Hematopoietic multipotent progenitor cell treated with erythropoietin and hydrocortisone succinate and interleukin-3 and kit ligand, for 17 days (in vitro differentiated cells): ENCODE data around the gene SIM2.

ENCODE experiments used
- DNase-seq: peaks from one replicate; pipeline ENCODE4 v3.0.0-alpha.2; 2015; ENCODE audit warnings: low spot score

Gene SIM2

DNA sequence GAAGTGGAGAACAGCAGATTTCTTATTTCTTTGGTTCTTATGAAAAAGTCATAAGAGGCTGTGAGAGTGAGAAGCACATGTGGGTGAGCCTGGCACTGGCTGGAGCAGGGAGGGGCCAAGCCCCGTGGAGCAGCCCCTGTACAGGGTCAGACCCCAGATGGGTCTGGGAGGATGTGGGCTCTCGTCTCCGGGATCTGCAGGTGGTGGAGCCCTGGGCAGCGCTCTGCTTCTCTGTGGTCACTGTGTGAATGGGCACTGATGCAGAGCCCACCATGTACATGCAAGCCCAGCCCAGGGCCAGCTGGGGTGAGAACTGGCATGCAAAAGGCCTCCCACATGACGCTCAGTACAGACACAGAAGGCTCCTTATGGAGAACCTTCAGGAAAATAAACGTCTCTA lies 67.6 kb downstream of the SIM2 start:
- no peak for DNase-seq

DNA sequence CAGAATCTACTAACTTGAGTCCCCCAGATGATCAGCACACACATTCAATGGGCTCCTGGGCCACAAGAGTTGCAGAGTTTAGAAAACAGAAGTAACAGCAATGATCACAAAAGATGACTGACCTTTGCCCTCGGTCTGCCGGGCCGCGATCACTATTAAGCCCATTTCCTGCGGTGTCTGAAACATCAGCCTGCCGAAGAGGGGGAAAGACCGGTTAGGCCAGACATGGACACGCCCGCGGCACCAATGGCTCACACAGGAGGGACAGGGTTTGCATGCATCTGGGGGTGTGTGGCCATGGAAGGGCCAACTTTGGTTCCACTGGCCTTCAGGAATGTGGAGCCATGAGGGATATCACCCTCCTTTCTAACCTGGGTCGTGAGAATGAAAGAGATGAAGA lies 68.2 kb downstream of the SIM2 start:
- no peak for DNase-seq

DNA sequence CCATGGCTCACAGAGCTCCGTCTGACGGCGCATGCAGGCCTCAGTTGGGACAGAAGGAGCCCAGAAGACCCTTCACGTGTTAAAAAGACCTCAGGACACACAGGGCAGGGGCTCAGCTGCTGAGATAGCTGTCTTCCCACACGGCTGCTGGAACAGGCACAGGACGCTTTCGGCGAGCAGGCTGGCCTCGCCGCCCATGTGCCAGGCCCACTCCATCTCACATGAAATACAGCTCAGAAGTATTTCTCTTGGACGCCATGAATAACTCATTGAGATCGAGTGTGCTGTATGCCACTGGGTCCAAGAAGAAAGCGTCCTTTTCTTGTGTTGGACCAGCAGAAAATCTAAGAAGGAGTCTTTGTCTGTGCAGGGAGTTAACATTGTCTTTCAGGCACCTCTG lies 69.6 kb downstream of the SIM2 start:
- DNase-seq, result no peak

DNA sequence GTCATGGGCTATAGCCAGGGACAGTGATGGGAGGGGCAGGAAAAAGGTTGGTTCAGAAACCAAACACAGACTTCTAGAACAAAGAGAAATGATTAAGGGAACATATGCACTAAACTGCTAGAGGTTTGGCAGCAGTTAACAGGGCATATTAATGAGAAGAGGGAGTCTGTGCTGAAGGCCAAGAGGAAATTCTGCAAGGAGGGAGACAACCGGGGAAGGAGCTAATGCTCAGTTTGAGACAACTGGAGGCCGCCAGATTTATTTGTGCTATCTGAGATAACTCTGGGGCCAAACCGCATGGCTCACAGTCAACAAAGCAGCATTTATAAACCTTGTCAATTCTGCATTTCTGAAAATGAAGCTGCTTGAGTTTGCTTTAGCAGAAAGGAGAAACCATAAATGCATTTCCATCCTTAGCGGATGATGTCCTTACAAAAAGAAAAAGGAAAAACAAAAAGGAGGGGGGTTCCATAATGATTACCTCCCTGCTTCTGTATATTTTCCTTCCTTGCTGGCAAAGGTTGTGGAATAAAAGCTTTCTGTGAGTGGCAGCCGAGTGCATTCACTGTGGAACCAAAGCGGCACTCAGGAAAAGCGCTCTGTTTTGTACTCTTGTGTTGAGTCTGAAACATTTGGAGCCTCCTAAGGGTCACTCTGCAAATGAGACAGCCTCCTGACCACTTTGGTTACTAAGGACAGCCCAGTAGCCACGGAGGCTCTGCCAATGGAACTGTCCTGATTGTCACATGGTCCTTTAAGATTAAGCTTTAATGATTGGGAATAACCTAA lies 70.3 kb downstream of the SIM2 start:
- no peak for DNase-seq

DNA sequence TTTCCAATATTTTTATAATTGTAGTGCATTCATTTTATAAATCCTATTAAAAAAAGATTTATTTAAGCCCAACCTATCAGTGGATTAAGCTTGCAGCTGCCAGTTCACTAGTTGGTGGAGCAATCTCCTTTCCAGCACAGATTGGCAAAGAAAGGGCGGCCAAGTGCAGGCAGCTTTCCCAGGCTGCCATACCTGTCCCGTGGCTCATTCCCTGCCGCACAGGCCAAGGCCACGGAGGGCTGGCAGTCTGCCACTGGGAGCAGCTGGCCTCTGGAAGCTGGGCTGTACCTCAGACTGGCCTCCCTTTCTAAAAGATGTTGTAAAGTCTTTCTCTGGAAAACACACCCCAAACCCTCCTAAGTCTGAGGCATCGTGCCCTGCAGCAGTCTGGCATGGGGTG lies 74.2 kb downstream of the SIM2 start:
- DNase-seq, result no peak

DNA sequence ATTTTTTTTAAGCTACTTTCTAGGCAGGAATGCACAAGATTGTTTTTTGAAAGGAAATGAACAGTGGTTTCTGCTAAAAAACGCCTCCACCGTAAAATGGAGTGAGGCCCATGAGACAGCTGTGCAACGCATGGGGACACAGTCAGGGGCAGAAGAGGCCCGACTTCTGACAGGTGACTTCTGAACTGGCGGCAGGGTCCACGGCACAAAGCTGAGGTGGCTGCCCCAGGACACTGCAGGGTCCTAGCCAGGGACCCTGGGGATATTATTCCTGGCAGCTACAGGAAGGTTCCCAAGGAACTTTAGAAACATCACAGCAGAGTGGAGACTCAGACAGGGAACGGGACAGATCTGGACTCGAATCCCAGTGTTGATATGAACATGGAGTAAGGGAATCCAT lies 75.1 kb downstream of the SIM2 start:
- DNase-seq, result no peak

DNA sequence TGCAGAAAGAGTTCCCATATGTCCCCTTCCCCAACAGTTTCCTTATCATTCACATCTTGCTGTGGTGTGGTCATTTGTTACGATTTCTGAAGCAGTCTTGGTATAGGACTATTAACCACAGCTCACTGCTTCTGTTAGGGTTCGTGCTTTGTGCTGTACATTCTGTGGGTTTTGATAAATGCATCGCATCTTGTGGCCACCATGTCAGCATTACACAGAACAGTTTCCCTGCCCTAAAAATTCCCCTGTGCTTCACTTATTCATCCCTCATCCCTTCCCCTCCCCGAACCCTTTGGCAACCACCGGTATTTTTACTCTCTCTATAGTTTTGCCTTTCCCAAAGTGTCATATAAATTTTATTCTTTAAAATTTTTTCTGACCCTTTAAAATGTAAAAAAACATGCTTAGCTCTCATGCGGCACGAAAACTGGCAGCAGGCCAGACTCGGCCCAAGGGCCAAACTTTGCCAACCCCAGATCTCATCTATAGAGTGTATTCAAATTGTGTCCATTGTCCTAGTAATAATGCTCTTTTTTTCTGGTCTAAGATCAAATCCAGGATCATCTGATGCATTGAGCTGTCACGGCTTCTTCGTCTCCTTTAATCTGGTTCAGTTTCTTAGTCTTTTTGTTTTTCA lies 78.2 kb downstream of the SIM2 start:
- DNase-seq, result no peak

DNA sequence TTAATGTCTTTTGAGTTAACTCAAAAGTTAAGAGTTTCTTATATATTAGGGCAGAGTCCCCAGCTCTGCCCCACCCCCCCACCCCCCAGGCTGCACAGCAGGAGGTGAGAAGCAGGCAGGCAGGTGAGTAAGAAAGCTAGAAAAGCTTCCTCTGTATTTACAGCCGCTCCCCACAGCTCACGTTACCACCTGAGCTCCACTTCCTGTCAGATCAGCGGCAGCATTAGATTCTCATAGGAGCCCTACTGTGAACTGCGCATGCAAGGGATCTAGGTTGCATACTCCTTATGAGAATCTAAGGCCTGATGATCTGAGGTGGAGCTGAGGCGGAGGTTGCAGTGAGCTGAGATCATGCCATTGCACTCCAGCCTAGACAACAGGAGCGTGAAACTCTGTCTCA lies 81.9 kb downstream of the SIM2 start:
- DNase-seq, result no peak

DNA sequence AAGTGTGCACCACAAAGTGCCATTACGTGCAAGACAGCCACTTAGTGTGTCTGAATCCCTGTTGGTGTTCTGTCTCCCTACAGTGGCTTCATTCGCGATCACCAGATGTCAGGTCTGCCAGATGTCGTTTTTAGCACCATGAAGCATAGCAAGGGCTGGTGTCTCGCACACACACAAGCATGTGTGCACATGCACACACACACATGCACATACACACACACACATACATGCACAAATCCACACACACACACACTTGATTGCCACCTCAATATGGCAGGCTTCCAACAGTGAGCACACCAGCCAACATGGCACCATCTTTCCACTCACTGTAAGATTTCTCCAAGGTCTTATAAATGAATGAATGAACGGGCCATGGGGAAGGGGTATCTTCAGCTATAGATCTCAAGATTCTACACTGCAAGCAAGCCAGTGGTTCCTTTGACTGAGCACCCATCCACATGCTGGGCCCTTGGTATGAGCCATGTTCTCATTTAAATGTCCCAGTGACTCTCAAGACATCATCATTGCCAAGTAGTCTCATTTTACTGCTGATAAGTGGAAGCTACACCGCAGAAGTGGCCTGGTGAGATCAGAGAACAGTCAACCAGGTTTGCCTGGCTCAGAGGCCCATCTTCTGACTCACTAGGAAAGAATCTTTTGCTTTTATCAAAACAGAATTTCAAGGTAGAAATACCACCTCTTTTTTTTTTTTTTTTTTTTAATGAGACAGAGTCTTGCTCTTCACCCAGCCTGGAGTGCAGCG lies 84.9 kb downstream of the SIM2 start:
- DNase-seq, result no peak

DNA sequence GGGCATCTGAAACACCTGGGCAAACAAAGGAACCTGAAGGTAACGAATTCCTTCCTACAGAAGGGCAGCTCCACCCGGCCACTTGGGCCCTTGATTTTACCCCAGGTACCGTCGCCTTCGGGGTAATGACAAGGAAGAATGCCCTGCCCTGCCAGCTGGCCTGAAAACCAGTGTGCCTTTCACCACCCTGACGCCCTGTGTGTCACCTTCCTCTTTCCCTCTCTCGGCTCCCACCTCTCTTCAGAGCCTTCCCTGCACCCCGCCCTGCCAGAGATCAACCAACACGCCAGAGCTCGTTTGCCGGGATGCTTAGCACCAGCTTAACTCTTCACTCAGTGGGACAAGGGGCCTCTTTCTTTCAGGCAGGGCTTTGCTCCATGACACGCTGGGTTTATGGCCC lies 86.0 kb downstream of the SIM2 start:
- no peak for DNase-seq

DNA sequence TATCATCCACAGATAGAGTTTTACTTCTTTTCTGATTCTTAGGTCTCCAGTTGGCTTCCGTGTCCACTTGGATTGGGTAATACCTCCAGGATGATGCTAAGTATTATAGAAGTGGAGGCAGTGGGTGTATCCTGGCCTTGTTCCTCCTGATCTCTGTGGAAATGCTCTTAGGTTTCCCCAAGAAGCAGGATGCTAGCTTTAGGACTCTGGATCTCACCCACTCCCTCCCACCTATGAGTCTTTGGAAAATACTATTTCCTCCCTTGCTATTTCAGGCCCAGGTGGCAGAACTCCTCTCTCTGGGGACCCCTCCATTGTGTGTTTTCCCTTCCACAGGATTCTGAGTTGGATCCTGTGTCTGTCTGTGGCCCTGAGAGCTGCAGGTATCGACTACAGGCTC lies 86.7 kb downstream of the SIM2 start:
- DNase-seq, result no peak

DNA sequence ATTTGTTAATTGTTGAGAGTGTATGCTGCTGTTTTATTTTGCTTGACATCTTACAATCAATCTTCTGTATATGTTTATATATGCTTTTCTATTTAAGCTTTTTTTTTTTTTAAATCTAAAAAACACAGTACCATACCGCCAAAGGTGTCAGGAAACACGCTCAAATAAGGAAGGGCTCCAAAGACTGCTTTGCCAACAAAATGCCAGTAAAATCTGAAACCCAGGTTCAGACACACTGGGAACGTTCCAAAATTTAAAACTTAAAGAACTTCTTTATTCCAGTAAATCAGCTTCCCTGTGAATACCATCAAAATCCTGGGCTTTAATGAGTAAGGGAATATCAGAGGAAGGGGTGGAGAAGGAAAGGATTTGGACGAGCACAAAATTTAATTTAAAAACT lies 87.3 kb downstream of the SIM2 start:
- DNase-seq, result no peak

DNA sequence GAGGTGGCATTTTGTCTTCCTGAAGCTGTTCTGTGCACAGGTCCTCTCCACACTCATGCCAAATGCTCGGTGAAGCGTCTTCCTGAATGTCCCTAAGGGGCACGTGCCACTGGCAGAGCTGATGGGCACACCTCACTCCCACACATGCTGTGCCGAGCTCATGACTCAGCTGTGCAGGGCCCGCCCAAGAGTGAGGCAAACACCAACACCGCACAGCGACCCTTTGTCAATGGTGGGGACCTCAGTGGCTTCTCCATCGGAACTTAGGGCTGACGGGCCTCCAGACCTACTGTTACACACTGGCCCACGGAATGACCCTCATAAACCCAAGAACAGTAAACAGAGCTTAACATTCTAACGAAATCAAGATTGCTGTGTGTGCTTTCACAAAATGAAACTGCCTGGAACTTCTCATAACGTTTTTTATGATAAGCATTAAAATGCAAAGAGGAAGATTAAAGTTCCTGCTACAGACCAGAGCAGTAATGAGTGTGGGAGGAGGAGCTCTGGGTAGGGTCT lies 89.3 kb downstream of the SIM2 start:
- no peak for DNase-seq

DNA sequence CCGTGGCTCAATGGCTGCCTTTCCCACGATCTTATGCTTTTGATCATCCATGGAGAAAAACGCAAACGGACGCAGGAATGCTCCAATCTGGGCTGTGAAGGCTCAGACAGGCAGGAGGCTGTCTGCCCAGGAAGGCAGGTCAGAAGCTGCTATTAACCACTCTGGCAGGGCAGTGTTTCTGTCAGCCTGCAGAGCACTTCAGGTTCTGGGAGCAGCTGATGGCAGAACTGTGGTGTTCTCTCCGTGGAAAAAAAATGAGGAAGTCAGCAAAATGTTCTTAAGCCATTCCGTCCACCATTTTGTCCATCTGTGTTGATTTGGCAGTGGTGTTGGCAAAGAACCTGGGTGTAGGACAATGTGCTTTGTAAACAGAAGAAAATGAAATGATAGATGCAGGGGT lies 91.7 kb downstream of the SIM2 start:
- DNase-seq, result no peak

DNA sequence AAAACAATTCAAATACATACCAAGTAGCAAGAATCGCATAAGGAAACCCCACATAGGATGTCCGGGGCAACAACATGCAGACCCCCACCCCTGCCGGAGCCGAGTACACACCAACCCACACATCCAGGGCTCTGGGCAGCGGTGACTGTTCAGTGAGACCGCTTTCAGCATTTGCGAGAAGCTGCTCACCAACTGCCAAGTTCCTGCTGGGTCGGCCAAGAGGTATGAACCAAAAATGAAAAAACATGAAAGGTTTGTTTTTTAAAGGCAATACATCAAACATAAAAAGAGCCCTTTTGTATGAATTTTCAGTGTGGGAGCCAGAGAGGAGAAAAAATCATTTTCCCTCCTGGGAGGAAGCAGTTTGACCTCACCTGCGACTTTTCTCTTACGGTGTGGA lies 92.3 kb downstream of the SIM2 start:
- no peak for DNase-seq

DNA sequence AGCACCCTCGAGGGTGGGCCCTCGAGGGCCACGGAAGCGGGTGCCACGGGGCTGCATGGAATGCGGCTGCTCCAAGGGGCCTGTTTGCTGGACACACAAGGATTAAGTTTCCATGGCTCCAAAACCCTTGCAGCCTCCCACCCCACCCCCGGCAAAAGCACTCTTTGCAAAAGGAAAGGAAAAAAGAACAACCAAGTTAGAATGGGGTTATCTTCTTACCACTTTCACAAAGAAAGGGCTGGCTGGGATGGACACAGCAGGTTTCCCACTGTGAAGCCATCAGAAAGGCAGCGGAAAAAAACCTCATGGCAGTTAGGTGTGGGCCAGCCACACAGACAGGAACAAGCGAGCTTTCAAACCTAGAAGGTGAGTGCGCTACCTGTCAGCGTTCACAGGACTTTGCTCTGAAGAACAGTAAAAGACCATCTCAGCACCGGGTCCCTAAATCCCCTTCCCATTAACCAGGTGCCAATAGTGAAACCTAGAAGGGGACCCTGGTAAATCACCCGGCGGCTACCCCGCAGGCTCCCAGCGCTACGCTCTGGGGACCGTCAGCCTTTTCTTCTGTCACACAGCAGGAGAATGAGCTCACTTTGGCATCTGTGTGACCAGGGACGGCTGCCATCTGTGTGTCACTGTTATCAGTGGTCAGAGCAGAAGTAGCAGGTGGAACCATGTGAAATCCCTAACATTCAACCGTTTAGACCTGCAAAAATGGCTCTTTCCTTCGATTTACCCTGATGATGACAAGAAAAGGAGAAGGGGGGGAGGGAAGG lies 93.0 kb downstream of the SIM2 start:
- DNase-seq, result no peak

DNA sequence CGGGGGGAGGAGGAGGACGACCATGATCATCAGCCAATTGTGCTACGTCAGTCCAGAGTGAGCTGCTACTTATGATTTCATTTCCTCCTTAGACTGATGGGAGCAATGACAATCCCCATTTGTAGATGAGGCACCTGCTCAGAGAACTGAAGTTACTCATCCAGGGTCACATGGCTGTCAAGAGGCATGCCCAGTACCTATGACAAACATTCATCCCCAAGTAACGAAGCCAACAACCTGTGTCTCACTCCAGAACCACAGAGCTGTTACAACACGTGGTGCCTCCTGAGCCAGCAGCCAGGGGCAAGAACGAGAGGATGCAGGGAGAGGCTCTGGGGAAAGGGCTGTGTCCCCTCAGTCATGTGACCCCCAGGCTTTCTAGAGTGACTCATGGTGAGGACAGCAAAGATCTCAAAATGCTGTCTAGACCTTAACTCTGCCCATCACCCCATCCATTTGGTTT lies 93.6 kb downstream of the SIM2 start:
- DNase-seq, result no peak

DNA sequence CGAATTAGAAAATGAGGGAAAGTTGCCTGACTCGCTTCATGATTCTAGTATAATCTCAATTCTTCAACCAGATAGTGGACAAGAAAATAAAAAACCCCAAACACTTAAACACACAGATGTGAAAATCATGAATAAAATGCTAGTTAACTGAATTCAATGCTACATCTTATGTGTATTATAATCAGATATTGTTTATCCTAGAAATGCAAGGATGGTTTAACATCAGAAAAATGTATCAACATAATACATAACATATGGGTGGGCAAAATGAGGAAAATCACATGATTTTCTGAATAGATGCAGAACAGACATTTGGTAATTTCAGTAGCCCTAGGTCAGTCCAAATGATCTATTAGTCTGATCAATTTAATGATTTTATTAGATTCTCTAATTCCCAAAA lies 97.2 kb downstream of the SIM2 start:
- DNase-seq, result no peak

DNA sequence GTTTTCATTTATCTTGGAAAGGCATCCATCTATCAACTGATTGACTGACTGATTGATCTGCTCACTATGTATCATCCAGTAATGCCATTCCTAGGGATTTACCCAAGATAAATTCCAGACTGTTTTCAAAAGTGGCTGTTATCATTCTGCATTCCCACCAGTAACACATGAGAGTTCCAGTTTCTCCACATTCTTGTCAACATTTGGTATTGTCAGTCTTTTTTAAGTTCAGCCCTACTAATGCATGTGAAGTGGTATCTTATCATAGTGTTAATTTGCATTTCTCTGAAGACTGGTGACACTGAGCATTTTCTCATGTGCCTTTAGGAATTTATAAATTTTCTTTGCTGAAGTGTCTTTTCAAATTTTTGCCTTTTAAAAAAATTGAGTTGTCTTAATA lies 99.6 kb downstream of the SIM2 start:
- no peak for DNase-seq
